Bronchial epithelial cell (primary cell): Measurements from ENCODE around the gene SPRED2. TPM values are rescaled to one million over a fixed set of nuclear protein-coding genes. Genes with fewer than 3 reads are reported as not detected.

Source experiments
- DNase-seq: peaks from one replicate; pipeline ENCODE4 v3.0.0-alpha.2; 2010; ENCODE audit warnings: low read depth
- FAIRE-seq: peaks from 2 replicates; lab custom pipeline; 2011; peaks lifted over from hg19 to GRCh38; lab: Jason Lieb, UNC
- H3K27me3 ChIP-seq: 2 replicates; pipeline ENCODE4 v1.5.1; 2011; ENCODE audit warnings: low read length; ENCODE audit not compliant: control insufficient read depth, insufficient read depth
- H3K36me3 ChIP-seq: 2 replicates; pipeline ENCODE4 v1.5.1; 2011; ENCODE audit warnings: low read length; ENCODE audit not compliant: control insufficient read depth, insufficient read depth
- H3K4me3 ChIP-seq: 2 replicates; pipeline ENCODE4 v1.5.1; 2011; ENCODE audit warnings: mild to moderate bottlenecking, low read depth, low read length, control low read depth
- total RNA-seq: library from RNA; depleted of rRNA; stranded (reverse); fragments of >200 nt; gene quantifications from 2 replicates; pipeline ENCODE4 v1.2.1, GENCODE V29; 2014
- TF ChIP-seq, protein P1 (sequence below): IDR thresholded peaks from 2 replicates; pipeline ENCODE4 v1.5.1; 2011; ENCODE audit warnings: mild to moderate bottlenecking, moderate library complexity, low read length, control low read depth, inconsistent platforms; ENCODE audit not compliant: insufficient read depth, severe bottlenecking

Gene SPRED2
- total RNA-seq, 1 donor from 2014 or later: 3.4 TPM

DNA sequence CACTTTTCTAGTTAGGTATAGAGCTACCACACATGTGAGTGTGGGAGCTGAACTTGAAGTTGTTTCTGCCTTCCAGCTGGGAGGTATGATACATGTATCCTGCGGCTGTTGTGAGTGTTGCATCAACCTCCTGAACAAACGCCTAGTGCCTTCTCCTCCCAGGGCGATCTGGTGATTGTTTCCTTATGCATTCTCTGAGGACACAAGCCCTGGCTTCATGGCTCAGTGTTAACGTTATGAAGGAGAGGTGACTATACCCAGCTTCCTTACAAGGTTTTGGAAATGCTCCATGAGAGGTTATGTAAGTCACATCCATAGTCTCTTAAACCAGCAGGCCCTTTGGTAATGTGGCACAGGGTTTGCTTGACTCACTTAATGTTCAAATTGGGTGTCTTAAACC is 64.9 kb downstream of the SPRED2 start:
- FAIRE-seq (no peak), DNase-seq (peak; percentile 99)
- TF ChIP-seq, protein P1, sequence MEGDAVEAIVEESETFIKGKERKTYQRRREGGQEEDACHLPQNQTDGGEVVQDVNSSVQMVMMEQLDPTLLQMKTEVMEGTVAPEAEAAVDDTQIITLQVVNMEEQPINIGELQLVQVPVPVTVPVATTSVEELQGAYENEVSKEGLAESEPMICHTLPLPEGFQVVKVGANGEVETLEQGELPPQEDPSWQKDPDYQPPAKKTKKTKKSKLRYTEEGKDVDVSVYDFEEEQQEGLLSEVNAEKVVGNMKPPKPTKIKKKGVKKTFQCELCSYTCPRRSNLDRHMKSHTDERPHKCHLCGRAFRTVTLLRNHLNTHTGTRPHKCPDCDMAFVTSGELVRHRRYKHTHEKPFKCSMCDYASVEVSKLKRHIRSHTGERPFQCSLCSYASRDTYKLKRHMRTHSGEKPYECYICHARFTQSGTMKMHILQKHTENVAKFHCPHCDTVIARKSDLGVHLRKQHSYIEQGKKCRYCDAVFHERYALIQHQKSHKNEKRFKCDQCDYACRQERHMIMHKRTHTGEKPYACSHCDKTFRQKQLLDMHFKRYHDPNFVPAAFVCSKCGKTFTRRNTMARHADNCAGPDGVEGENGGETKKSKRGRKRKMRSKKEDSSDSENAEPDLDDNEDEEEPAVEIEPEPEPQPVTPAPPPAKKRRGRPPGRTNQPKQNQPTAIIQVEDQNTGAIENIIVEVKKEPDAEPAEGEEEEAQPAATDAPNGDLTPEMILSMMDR: no peak
- H3K27me3 ChIP-seq: no peaks in the 10 kb centered on the region
- no peak overlapping the region for H3K4me3 ChIP-seq
- H3K36me3 ChIP-seq: no peaks in the 10 kb centered on the region

DNA sequence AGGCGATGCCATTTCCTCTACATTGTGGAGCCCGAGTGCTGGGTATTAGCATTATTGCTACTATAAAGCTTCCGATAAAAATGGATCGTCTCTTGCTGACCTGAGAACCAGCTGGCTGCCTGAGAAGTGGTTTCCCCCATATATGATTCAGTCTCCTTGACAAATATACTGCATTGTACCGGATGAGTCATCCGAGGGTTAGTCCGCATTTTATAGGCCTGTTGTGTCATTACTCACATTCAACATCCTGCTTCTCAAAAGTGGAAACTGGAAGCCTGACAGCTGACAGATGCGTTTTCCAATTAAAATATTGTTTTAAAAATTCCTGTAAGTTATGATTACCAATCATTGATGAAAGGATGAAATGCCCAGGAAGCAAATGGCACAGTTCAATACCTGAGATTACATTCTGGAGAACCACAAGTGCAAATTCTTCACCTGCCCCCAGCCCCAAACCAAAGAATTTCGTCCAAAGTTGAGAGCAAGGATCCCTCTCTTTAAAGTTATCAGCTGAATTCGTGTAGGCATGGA is 65.7 kb downstream of the SPRED2 start:
- TF ChIP-seq, protein P1: no peak
- no peaks in the 10 kb centered on the region for H3K27me3 ChIP-seq
- peak; percentile 98 for DNase-seq
- H3K36me3 ChIP-seq: no peaks in the 10 kb centered on the region
- peak overlapping the region; percentile 1 for H3K4me3 ChIP-seq
- FAIRE-seq: peak; percentile 55

DNA sequence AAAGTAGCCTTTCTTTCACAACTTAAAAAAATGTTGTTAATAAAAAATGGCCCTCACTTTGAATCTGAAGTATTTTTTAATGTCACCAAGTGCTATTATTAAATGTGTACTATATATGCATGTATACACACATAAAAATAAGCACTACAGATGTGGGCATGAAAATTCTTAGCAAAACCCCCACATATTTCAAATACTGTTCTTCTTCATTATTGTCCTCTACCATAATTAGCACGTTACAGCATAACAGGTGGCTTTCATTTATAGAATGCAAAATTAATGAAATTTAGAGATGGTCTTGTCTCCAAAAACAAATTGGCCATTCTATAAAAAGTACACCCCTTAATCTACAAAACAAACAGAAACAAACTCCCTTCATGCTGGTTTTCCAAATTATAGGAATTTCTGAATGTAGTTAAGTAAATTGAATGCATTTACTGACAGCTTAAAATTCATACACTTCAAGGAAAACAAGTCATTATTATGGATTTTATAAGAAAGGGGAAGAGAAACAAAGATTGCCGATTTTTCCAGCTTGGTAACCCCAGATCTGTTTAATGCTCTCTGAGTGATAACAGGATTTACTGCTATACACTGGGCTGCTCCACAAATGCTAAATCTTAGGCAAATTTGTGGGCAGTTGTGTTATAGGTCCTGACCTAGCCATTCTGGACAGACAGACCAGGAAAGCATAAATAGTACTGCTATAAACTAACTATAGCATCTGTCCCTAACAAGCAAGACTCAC is 67.2 kb downstream of the SPRED2 start:
- H3K27me3 ChIP-seq: no peaks in the 10 kb centered on the region
- FAIRE-seq (no peak), DNase-seq (no peak)
- TF ChIP-seq, protein P1: no peak
- no peaks in the 10 kb centered on the region for H3K36me3 ChIP-seq
- H3K4me3 ChIP-seq: no peak overlapping the region

DNA sequence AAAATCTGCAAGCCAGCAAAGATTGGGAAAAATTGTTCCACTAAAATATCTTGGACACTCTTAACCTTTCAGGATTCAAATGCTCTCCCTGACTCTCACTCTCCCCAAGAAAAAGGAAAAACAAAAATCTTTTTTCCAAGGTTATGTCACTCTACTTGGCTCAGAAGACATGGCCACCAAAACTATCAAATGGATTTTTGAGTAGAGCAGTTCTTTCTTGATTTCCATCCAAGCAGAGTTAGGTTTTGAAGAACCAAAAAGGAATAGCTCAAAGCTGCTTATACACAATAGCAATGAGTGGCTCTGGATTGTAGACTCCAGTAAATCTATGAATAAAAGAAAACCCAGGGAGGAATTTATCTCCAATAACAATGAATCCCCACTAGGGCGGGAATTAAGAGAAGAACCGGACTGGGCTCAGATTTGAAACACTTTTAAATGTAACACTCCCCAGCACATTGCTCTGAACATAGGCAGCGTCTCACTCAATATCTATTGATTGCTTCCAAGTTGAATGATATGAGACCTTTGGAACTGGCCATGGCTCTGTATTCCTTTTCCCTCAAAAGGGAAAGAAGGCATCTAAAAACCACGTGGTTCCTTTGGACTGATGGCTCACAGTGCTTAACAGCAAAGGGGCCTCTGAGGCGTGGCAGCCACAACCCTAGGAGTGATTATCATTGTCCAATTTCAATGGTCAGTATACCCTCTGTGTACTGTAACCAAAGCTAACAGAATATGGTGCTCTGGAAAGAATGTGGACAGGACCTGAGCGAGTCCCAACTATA is 68.3 kb downstream of the SPRED2 start:
- Histone ChIP-seq H3K4me3 (no peak overlapping the region), H3K27me3 (no peaks in the 10 kb centered on the region), H3K36me3 (no peaks in the 10 kb centered on the region)
- FAIRE-seq (no peak), DNase-seq (no peak)
- TF ChIP-seq, protein P1: no peak

DNA sequence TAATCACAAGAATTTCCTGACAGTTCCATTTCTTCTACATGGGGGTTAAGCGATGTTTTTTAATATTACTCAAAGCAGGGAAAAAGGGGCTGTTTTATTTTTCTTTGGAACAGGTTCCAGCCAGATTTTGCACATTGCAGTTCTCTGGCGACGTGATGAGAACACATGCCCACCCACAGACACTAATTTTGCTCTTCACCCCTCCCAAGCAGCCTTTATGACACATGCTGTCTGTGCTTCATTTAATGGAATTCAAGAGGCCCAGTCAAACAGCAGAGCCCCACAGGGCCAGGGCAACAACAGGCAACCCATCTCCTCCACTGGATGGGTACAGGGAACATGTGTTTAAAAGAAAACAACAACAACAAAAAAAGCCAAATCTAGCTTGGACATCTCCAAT is 70.8 kb downstream of the SPRED2 start:
- TF ChIP-seq, protein P1: no peak
- DNase-seq: no peak
- no peak overlapping the region for H3K4me3 ChIP-seq
- no peaks in the 10 kb centered on the region for H3K36me3 ChIP-seq
- no peaks in the 10 kb centered on the region for H3K27me3 ChIP-seq
- FAIRE-seq: no peak
